Measurements from ENCODE around the gene LARP4.
"Not testable (repeated sequence)": the region's sequence is repeated elsewhere in the genome, so short reads cannot be mapped to it uniquely, and the experiment has no call there.

GRCh38 chr12:50370672-50371071 is 30.0 kb upstream of the LARP4 start:
- TF ChIP-seq EZH2phosphoT487 (IDR thresholded peaks at IDR 0.05; ENCODE audit: low read depth); CTCF (IDR thresholded peaks at IDR 0.05; ENCODE audit: low read depth, low read length): not testable (repeated sequence)
